HFFc6 (cell line): ENCODE results near the gene TRAPPC3L. TPM values are rescaled to one million over a fixed set of nuclear protein-coding genes. Genes with fewer than 3 reads are reported as not detected.
"Not testable (repeated sequence)": the region's sequence is repeated elsewhere in the genome, so short reads cannot be mapped to it uniquely, and the experiment has no call there.

Experiments used
- DNase-seq: peaks from one replicate; pipeline ENCODE4 v3.0.0-alpha.2; 2018
- H3K27ac Mint-ChIP-seq: 2 replicates; pipeline ENCODE4 v1.8.0; 2020; ENCODE audit warnings: mild to moderate bottlenecking, mixed read lengths
- H3K27me3 Mint-ChIP-seq: 2 replicates; pipeline ENCODE4 v1.8.0; 2021; ENCODE audit warnings: mild to moderate bottlenecking, moderate library complexity, mixed read lengths; ENCODE audit not compliant: insufficient read depth
- H3K36me3 Mint-ChIP-seq: 2 replicates; pipeline ENCODE4 v1.8.0; 2021; ENCODE audit warnings: low read depth, mixed read lengths
- H3K4me1 Mint-ChIP-seq: 2 replicates; pipeline ENCODE4 v1.8.0; 2020; ENCODE audit warnings: low read depth, mixed read lengths
- H3K4me3 Mint-ChIP-seq: 2 replicates; pipeline ENCODE4 v1.8.0; 2020; ENCODE audit warnings: mild to moderate bottlenecking, moderate library complexity, mixed read lengths
- H3K9me3 Mint-ChIP-seq: 2 replicates; pipeline ENCODE4 v1.8.0; 2020; ENCODE audit warnings: mild to moderate bottlenecking, mixed read lengths
- CTCF ChIP-seq: fragments of 200-600 bp; sonication (generic); IDR thresholded peaks from 2 replicates; pipeline ENCODE4 v1.5.0; 2021; ENCODE audit warnings: antibody characterized with exemption, mild to moderate bottlenecking
- total RNA-seq, 6 experiments: library from RNA; stranded (reverse); fragmentation: NEBNext Ultra II Directional; extraction: Animal tissue kit (Norgen Biotek cat#: 25700); gene quantifications; 2 replicates in 1 of 6; 3 replicates in 5 of 6; pipeline ENCODE4 v1.2.3, GENCODE V29; 2021

The TRAPPC3L gene
- total RNA-seq, 6 experiments from 2014 or later, result 0.15 to 0.45 (median 0.32) TPM

- no peak overlapping the region for H3K27ac Mint-ChIP-seq
- no peak overlapping the region for H3K4me3 Mint-ChIP-seq
Observed at GRCh38 chr6:116508527-116508926, 37.0 kb downstream of the TRAPPC3L start.

GRCh38 chr6:116507324-116507723 lies 38.2 kb downstream of the TRAPPC3L start:
- Mint-ChIP-seq H3K4me3 (no peak overlapping the region), H3K27me3 (peaks cover 2% of the 10 kb centered on the region; the same call in 1 of the 2 replicates), H3K36me3 (peaks cover 22% of the 10 kb centered on the region), H3K9me3 (peaks cover 17% of the 10 kb centered on the region), H3K27ac (no peak overlapping the region; the same call in 1 of the 2 replicates), H3K4me1 (peaks cover 29% of the 10 kb centered on the region)
- peak; percentile 43 for DNase-seq
- TF ChIP-seq CTCF, result no peak

More at GRCh38 chr6:116508527-116508926, 37.0 kb downstream of the TRAPPC3L start:
- no peaks in the 10 kb centered on the region for H3K27me3 Mint-ChIP-seq
- peaks cover 10% of the 10 kb centered on the region for H3K9me3 Mint-ChIP-seq
- H3K36me3 Mint-ChIP-seq, result peaks cover 13% of the 10 kb centered on the region; the same call in 1 of the 2 replicates
- TF ChIP-seq CTCF, result no peak
- peaks cover 41% of the 10 kb centered on the region for H3K4me1 Mint-ChIP-seq
- DNase-seq, result no peak

- peaks cover 17% of the 10 kb centered on the region for H3K36me3 Mint-ChIP-seq
Observed at GRCh38 chr6:116500969-116501433, 44.5 kb downstream of the TRAPPC3L start.

GRCh38 chr6:116497113-116497676 lies 48.3 kb downstream of the TRAPPC3L start:
- H3K4me1 Mint-ChIP-seq, result no peaks in the 10 kb centered on the region
- H3K27me3 Mint-ChIP-seq, result peaks cover 12% of the 10 kb centered on the region
- DNase-seq, result no peak
- no peak overlapping the region for H3K4me3 Mint-ChIP-seq
- H3K27ac Mint-ChIP-seq, result no peak overlapping the region
- no peaks in the 10 kb centered on the region for H3K9me3 Mint-ChIP-seq
- TF ChIP-seq CTCF, result no peak
- H3K36me3 Mint-ChIP-seq, result peaks cover 4% of the 10 kb centered on the region; the same call in 1 of the 2 replicates

More at GRCh38 chr6:116500969-116501433, 44.5 kb downstream of the TRAPPC3L start:
- H3K9me3 Mint-ChIP-seq, result peaks cover 18% of the 10 kb centered on the region
- no peak overlapping the region for H3K27ac Mint-ChIP-seq
- H3K27me3 Mint-ChIP-seq, result peaks cover 13% of the 10 kb centered on the region
- H3K4me1 Mint-ChIP-seq, result no peaks in the 10 kb centered on the region
- no peak overlapping the region for H3K4me3 Mint-ChIP-seq
- no peak for TF ChIP-seq CTCF
- DNase-seq, result no peak

GRCh38 chr6:116495161-116495560 lies 50.3 kb downstream of the TRAPPC3L start:
- not testable (repeated sequence) for H3K27me3 Mint-ChIP-seq, H3K36me3 Mint-ChIP-seq, H3K9me3 Mint-ChIP-seq, DNase-seq, H3K4me1 Mint-ChIP-seq, H3K4me3 Mint-ChIP-seq, H3K27ac Mint-ChIP-seq

- Mint-ChIP-seq H3K4me1 (no peaks in the 10 kb centered on the region), H3K4me3 (no peak overlapping the region), H3K9me3 (no peaks in the 10 kb centered on the region; the same call in none of the 2 replicates), H3K36me3 (no peaks in the 10 kb centered on the region), H3K27me3 (peaks cover 13% of the 10 kb centered on the region), H3K27ac (no peak overlapping the region)
- DNase-seq, result no peak
- no peak for TF ChIP-seq CTCF
Observed at GRCh38 chr6:116492331-116493067, 53.0 kb downstream of the TRAPPC3L start.
